NCI-H748 (cell line): ENCODE data around the gene IQCK.
A peak's percentile ranks its signal among the peaks of the same experiment; 100 is the strongest.

Experiments used
- DNase-seq: peaks from one replicate; lab custom pipeline; 2025; ENCODE audit not compliant: unreplicated experiment; lab: John Stamatoyannopoulos, UW

The IQCK gene

DNA sequence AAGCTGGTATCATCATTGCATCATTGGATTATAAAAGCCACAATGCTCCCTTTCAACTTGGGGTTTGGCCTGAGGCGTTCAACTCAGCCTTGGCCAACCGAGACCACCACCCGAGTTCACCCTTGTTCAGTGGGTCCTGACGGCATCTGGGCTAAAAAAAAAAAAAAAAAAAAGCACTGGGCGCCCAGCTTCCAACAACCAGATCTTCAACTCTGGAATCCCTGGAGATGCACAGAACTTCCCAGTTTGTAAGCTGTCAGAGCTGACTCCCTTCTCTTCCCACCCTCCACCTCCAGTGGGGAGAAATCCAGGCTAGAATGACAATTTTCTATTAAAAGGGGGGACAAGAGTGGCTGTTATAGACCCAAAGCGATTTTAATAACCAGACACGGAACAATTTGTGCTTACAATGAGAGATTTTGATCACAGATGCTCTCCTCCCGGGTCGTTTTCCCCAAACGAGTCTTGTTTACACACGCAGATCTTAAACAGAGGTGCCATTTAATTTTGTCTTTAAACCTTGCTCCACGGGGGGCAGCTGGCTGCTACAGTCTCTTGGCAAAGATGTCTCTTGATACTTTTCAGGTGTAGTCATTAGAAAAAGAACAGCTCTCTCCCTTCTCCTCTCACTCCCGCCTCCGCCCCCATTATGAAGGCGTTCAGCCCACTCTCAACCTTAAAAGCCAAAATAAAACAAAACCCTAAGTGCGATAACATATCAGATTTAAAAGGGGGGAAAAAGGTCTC is 139.7 kb downstream of the IQCK start:
- DNase-seq: peak; percentile 9

DNA sequence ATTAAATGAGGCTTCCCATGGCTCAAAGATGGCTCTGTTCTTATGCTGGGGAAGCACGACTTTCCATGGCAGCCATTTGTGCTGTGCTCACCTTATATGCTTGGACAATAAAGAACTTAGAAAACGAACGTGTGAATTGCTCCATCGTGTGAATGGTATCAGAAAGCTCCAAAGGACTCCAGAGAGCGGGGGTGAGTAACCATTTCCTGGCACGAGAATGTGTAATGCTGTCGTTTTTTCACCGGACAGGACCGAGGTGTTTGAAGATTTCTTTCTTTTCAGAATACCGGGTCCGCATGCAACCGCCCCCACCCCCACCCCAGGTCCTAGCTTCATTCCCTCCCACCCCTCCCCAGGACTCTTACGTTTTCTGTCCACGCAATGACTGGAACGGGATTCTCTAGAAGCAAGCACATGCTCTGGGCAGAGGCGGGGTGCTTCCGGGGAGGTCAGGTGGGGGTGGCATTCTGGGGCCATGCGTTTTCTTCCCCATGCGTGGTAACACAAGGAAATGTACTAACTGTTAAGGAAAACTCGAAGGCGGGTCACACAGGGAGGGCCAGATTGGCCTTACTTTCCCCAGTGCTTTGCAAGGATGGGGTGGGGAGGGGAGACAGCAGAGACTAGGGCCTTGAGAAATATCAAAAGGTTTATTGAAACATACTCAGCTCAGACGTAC is 140.4 kb downstream of the IQCK start:
- DNase-seq: no peak

DNA sequence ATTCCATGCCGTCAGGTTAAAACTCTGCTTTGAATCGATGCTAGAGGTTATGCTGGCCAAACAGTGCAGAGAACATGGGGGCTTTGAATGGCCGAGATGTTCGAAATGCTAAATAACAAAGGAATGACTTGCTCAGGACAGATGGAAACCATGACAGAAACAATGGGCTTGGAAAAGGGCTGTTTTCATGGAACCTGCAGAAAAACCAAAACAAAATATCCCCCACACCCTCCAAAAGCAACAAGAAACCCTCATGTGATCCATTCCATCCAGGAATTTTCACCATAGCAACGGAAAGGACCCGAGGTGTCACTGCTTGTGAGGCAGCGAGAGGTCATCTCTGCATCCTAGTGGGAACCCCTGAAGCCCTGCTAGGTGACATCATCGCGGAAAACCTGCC is 141.1 kb downstream of the IQCK start:
- no peak for DNase-seq

DNA sequence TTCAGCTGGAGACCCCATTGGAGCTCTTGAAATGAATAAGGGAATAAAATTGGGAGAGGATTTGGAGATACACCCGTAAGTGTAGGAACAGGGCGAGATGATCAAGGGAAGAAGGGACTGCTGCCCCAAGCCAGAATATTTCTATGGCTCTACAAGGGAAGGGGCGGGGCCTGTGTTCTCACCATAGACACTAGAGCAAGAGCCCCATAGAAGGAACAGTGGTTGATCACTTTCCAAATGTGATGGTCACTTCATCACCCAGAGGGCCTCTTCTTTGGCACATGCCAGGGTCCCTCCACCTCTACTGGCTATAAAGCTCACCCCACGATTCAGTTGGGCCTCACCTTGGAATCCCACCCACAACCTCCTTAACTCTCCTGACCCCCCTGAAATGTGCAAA is 141.5 kb downstream of the IQCK start:
- DNase-seq: no peak

DNA sequence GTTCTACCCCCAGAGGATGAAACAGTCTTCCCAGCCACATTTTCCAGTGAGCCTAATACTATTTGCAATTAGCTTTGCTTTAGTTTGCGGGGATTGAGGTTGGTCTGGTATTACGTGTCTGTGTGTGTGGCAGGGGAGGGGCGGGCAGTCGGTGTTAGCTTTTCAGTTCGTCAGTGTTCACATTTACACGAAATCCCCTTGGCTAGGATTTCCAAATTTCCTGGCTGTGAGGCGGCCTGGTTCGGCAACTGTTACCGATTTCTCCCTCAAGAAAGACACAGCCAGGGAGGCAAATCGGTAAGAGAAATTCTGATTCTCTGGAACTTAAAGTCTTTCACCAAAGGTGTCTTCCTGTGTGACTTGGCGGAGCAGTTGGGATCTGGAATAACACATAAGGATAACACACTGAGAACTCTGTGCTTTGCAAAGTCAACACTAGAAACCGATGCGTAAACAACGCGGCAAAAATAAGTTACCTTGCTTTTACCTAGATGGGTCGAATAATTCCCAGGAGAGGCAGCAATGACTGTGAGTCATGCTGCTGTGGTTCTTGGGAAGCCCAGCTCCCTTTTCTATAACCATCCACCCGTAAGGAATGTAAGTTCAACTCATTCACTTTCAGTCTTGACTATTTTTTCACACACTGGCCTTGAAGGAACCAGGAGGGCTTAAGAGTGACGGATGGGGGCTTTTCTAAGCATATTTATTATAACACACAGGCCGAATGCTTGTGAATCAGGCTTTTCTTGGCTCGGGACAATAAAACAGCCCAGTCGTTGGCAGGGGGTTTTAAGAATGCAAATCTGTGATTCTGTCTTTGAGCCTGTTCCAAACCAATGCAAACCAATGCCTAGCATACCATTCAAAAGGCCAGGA is 142.3 kb downstream of the IQCK start:
- no peak for DNase-seq

DNA sequence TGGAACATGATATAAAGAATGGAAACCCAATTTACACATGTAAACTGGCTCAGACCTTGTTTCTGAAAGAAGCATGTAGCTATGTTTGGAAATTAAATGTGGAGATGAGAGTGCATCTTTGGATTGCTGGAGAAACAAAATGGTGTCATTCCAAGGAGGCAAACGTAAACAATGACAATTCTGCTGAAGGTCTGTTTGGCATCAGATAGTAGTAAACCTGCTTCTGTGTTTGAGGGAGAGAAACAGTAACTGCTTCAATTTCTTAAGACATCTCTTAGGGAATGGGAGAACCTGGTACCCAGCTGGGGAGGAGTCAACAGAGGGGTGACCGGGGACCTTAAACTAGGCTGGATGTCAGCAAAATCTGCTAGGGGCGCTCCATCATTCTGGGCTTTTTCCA is 143.1 kb downstream of the IQCK start:
- no peak for DNase-seq

DNA sequence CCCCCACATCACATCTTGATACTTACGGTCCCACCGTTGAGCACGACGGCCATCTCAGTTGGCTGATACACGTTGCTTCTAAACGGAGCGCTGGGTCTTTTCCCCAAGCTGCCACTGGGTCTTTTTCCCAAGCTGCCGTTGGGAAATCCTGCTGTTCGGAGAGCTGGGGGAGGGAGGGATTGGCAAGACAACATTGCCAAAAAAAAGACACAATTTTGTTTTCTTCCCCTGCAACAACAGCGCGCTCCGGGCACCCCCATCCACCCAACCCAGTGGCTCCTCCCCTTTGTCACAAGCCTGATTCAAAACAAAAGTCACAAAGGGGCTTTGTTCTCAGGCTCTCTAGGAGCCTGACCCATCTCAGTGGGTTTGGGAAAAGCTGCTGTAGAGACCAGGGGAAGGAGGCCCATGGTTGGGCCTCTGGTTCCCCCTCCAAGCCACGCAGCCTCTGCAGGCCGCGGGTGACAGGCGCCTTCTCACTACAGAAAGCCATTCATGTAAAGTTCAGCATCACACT is 143.8 kb downstream of the IQCK start:
- no peak for DNase-seq

DNA sequence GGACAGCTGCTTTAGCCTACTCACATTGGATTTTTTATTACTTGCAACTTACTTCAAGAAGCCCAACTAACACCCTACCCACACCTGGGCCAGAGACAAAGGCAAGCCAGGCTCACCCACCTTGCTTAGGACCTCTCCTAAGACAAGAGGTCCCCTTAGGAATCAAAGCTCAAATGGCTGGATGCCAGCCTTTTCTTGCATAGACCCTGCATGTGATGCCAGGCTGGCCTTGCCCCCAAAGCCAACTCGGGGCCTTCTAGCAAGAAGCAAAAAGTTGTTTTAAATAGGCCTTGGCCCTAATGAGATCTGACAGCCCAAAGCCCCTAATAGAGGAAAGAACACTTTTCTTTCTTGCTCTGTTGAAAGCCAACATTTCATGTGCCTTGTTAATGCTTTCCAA is 145.9 kb downstream of the IQCK start:
- DNase-seq: no peak

DNA sequence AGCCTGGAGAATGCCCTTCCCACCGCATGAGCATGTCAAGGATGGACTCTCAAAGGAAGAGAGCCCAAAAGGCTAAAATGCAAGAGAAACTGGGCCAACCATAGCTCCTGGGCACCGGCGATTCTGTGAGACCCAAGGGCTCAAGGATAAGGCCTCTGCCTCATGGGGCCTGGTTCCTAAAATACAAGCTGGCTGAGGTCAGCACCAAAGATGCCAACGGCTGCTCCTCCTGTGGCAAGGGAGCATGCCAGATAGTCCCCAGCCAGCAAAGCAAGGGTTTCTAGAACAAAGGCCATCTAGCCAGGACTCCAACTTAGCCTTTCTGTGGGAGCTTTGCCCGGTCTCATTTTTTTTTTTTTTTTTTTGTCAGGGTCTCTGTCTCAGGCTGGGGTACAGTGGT is 146.5 kb downstream of the IQCK start:
- DNase-seq: no peak

DNA sequence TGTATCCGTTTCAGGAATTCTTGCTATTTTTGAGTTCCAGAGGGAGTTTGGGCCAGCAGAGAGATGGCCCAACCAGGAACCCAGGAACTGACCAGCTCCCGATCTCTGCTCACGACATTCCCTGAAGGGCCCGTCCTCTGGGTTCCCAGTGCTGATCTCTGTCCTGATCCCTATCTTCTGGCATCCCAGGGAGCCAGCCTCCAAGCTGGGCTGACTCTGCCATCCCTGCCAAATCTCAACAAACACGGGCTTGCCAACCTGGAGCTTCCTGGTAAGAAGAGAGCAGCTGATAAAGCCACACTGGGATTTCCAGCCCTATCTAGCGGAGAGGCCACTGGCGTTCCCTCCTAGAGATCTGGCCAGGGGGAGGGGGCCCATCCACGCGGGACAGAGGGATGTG is 150.3 kb downstream of the IQCK start:
- DNase-seq: no peak

DNA sequence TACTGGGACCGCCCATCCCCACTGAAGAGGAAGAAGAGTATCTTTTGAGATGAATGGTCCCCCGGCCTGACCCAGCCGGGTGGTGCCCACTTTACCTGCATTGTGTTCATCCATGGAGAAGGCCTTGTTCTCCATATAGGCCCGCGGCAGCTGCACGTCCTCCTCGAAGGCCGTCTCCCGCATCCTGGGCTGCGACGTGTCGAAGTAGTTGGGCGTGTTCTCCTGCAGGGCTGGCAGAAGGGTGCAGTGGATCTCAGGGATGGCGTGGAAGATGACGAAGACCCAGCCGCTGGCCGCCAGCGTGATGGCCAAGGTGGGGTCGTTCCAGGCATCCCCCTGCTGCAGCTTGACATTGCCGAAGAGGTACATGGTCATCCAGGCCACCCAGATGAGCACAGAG is 153.7 kb downstream of the IQCK start:
- DNase-seq: no peak

DNA sequence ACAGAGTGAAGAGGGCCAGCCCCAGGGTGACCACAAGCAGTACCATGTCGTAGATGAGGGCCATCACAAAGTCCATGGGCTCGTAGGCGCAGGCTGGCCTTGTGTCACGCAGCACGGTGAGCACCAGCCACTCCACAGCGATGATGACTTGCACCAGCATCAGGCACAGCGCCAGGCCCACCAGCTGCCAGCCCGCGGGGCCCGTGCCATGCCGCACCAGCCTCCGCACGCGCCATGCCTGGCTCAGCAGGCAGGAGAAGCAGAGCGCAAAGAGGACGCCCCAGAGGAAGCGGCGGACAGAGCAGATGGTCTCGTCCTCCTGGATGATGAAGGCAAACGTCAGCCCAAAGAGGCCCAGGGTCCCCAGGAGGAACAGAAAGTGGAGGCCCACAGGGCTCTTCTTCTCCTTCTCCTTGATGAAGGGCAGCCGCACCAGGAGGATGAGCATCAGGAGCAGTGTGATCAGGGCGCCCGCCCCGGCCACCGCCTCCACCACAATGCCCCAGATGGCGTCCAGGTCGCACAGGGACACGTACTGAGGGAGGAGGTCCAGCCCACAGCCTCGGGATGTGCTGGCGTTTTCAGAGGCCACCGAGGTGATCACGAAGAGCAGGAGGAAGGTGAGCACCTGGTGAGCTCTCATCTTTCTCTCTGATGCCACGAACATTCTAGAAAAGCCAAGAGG is 154.2 kb downstream of the IQCK start:
- DNase-seq: no peak

DNA sequence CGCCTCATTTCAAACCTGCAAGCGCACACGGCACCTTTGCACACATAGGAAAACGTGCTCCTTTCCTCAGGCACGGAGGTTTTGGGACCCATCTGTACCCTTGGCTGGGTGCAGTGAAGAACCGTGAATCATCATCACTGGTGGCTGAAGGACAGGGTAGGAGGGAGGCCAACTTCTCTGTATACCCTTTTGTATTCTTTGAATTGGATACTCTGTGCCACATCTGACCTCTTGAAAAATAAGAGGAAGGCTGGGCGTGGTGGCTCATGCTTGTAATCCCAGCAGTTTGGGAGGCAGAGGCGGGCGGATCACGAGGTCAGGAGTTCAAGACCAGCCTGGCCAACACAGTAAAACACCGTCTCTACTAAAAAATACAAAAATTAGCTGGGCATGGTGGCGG is 154.9 kb downstream of the IQCK start:
- DNase-seq: no peak

DNA sequence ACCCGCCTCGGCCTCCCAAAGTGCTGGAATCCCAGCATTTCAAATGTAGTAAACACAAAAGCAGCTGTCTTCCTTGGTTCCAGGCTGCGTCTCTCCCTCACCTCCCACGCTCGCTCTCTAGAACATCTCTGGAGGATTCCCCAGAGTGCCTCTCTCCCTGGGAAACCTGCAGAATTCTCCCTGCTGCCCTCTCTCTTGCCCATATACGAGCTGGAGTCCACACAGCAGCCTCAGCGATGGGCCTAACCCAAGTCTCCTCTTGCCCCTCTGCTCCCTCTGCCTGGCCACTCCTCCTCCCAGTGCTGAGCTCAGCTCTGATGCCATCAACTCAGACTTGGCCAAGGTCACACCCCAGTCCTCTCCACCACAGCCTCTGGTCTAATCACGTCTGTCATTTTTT is 156.0 kb downstream of the IQCK start:
- no peak for DNase-seq

DNA sequence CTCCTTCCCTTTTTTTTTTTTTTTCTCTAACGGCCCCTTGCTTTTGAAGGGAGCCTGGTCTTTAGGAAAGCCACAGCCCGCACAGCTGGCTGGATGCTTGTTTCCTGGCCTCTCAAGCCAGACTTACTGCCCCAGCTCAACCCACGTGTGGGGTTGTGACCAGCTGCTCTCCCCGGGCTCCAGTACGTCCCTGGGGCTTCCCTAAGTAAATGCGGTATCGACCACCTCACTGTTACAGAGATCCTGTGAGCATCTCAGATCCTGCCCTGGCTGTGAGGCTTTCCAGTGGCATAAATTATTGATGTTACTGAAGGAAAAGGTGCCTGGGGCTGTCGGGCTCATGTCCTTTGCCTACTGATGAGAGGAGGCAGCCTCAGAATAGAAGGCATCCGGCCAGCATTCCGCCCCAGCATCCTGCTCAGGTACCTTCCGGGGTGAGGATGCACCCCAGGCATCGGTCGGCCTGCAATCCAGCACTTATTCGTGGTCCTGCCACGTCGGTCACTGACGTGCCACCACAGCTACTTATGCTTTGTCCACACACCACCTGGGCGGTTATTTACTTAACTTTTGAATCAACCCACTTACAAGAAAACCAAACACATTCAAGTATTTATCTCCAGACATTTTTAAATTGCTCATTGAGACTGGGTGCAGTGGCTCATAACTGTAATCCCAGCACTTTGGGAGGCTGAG is 156.9 kb downstream of the IQCK start:
- no peak for DNase-seq

DNA sequence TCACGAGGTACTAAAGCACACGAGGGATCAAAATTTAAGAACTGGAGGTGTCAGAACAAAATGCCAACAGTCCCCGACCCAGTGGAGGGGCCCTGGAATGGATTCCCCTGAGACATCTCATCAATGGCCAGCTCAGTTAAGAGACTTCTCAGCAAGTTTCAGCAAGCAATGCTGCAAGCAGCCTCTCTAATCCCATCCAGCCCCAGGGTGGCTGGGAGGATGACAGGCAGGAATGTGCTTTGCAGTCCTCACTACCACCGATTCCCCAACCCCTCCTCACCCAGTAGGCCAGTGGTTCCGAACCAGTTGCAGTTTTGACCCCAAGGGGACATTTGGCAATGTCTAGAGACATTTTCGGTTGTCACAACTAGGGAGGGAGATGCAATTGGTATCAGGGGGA is 157.8 kb downstream of the IQCK start:
- no peak for DNase-seq

DNA sequence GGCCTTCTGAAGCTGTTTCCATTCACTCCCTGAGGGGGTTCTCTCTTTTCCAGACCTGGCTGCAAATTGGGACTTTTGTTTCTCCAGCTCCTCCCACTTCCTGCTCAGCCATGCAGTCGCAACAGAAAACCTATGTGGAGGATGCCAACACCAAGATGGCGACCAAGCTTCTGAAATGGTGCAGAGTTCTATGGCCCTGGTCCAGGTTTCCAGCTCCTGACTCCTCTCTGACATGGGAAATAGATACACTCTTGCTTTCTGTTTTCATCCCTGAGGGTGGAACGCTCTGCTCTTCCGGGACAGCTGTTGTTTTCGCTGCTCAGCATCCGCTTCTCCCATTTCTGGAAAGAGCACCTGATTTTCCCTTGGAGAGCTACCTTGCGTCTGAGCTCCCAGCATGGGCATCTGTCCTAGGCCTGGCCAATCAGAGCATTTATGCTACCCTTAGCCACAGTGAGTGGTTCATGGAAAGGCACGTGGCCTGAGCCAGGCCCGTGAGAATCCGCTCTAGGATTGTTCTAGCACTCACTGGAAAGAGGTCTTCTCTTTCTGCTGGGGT is 158.5 kb downstream of the IQCK start:
- DNase-seq: no peak

DNA sequence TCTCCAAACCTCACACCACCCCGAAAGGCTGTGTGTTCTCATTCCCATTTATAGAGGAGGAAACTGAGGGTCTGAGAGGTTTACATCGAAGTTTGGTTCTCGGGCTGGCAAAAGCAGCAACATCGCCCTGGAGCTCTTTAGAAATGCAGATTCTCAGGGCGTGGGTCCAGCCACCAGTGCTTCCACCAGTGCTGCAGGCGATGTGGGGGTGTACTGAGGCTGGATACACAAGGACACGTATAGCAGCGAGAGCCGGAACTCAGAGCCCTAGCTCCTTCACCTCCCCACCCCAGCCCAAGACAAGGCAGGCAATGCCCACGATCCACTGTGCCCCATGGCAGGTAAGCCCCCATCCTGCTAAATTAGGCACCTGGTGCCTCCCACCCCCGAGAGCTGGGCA is 160.7 kb downstream of the IQCK start:
- no peak for DNase-seq

DNA sequence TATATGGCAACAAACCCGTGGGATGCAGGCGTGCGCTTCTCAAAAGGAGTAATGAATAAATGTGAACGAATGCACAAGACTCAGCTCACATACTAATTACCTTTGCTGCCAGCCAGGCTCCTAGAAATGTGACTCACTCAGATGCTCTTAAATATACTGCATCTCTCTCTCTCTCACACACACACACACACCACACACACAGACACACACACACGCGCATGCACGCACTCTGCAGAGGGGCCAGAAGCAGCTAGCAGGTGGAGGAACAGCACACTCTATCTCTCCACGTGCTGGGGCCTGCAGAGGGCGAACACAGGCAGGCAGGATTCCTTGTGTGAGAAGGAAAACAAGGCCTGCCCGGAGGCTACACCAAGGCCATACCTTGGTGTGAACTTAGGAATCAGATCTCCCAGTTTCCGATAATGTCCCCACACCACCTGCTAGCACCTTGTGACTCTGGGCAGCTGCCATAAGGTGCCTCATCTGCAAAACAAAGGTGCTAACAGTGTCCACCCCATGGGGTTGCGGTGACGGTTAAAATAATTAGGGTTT is 161.2 kb downstream of the IQCK start:
- peak; percentile 93 for DNase-seq

DNA sequence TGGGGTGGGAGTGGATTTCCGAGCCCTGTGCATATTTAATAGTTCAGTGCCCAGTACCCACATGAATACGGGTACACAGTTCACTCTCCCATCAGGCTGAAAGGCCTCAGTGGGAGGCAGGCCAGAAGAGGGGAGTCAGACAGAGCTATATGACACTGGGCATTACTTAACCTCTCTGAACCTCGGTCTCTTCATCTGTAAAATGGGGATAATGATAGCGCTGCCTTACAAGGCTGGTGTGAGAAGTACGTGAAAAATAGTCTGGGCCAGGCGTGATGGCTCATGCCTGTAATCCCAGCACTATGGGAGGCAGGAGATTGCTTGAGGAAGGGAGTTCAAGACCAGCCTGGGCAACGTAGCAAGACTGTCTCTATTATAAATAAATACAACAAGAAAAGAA is 163.0 kb downstream of the IQCK start:
- no peak for DNase-seq
